Measurements from ENCODE around the gene TMEM217.
"Not testable (repeated sequence)": the region's sequence is repeated elsewhere in the genome, so short reads cannot be mapped to it uniquely, and the experiment has no call there.

Gene TMEM217

DNA sequence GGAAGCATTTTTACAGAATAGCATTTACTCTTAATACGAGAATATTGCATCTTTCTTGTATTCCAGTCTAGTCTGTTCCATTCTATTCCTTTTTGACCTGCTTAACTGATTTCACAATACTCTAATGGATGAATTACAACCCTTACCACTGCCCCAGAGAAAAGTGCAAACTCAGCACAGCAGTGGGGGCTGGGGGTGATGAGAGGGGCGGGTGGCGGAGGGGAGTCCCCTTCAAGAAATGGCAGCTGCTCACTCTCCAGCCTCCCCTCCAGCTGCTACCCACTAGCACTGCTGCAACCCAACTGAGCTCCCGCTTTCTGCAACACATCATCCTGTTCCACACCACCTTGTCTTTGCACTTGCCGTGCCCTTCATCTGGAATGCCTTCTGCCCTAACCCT lies 57.9 kb downstream of the TMEM217 start:
- no peak overlapping the region for H3K4me3 ChIP-seq (ENCODE audit: insufficient read depth, low read length, poor library complexity, severe bottlenecking)
- H3K9me3 ChIP-seq (ENCODE audit: insufficient read depth, low read length) = no peaks in the 10 kb centered on the region
- no peaks in the 10 kb centered on the region for H3F3A ChIP-seq (ENCODE audit: insufficient read depth)
- no peaks in the 10 kb centered on the region for H3K27me3 ChIP-seq (ENCODE audit: low read length)
- H3K27ac ChIP-seq (ENCODE audit: low read depth, low read length) = no peak overlapping the region
- H3K9ac ChIP-seq (ENCODE audit: low read length) = no peak overlapping the region
- no peaks in the 10 kb centered on the region for H3K9me2 ChIP-seq (replicated peaks; ENCODE audit: insufficient read depth, low read length)
- no peaks in the 10 kb centered on the region for H3K79me2 ChIP-seq (ENCODE audit: insufficient read depth, low read length)
- no peaks in the 10 kb centered on the region for H3K36me3 ChIP-seq (ENCODE audit: low read length)
- no peaks in the 10 kb centered on the region for H4K20me1 ChIP-seq (ENCODE audit: low read depth, low read length)
- no peak overlapping the region for H3K4me2 ChIP-seq (ENCODE audit: low read depth, low read length, poor library complexity, severe bottlenecking)
- TF ChIP-seq CTCF (IDR thresholded peaks at IDR 0.05; ENCODE audit: insufficient read depth, low read length, poor library complexity, severe bottlenecking) = no peak
- TF ChIP-seq EZH2phosphoT487 (conservative IDR thresholded peaks at IDR 0.05; ENCODE audit: low read length) = no peak
- H2AFZ ChIP-seq (ENCODE audit: low read depth, low read length, severe bottlenecking) = no peak overlapping the region

DNA sequence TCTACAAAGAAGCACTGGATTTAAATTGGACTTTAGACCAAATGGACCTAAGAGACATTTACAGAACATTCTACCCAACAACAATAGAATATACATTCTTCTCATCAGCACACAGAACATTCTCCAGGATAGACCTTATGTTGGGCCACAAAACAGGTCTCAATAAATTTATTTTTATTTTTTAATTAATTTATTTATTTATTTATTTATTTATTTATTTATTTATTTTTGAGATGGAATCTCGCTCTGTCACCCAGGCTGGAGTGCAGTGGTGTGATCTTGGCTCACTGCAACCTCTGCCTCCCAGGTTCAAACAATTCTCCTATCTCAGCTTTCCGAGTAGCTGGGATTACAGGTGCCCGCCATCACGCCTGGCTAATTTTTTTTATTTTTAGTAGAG lies 61.5 kb downstream of the TMEM217 start:
- not testable (repeated sequence) for H3K9me3 ChIP-seq (ENCODE audit: insufficient read depth, low read length); H3F3A ChIP-seq (ENCODE audit: insufficient read depth); H3K4me3 ChIP-seq (ENCODE audit: insufficient read depth, low read length, poor library complexity, severe bottlenecking); H3K4me2 ChIP-seq (ENCODE audit: low read depth, low read length, poor library complexity, severe bottlenecking); H3K27ac ChIP-seq (ENCODE audit: low read depth, low read length); H3K9me2 ChIP-seq (replicated peaks; ENCODE audit: insufficient read depth, low read length); H3K79me2 ChIP-seq (ENCODE audit: insufficient read depth, low read length); H4K20me1 ChIP-seq (ENCODE audit: low read depth, low read length); H3K36me3 ChIP-seq (ENCODE audit: low read length); H3K27me3 ChIP-seq (ENCODE audit: low read length); H2AFZ ChIP-seq (ENCODE audit: low read depth, low read length, severe bottlenecking); H3K9ac ChIP-seq (ENCODE audit: low read length)

GRCh38 chr6:37194886-37195285 lies 63.1 kb downstream of the TMEM217 start:
- not testable (repeated sequence) for H3F3A ChIP-seq (ENCODE audit: insufficient read depth); H3K27me3 ChIP-seq (ENCODE audit: low read length); H3K4me2 ChIP-seq (ENCODE audit: low read depth, low read length, poor library complexity, severe bottlenecking); H3K9me2 ChIP-seq (replicated peaks; ENCODE audit: insufficient read depth, low read length); H3K27ac ChIP-seq (ENCODE audit: low read depth, low read length); H3K79me2 ChIP-seq (ENCODE audit: insufficient read depth, low read length); H3K9ac ChIP-seq (ENCODE audit: low read length); H3K4me3 ChIP-seq (ENCODE audit: insufficient read depth, low read length, poor library complexity, severe bottlenecking); H4K20me1 ChIP-seq (ENCODE audit: low read depth, low read length); H3K9me3 ChIP-seq (ENCODE audit: insufficient read depth, low read length); H3K36me3 ChIP-seq (ENCODE audit: low read length); H2AFZ ChIP-seq (ENCODE audit: low read depth, low read length, severe bottlenecking)

DNA sequence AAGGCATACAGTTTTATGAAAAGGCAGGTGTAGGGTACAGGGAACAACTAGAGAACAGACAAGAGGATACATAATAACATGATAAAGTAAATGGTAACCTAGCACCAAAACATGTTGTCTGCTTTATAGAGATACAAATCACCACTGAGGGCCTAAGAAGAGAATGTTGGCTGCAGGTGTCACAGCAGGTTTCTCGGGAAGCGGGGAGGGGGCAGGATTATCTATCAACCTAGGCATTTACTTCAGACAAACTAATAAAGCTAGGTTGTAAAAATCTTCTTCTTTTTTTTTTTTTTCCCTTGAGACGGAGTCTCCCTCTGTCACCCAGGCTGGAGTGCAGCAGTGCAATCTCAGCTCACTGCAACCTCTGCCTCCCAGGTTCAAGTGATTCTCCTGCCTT lies 65.3 kb downstream of the TMEM217 start:
- no peaks in the 10 kb centered on the region for H3K27me3 ChIP-seq (ENCODE audit: low read length)
- H3K9me2 ChIP-seq (replicated peaks; ENCODE audit: insufficient read depth, low read length) = no peaks in the 10 kb centered on the region
- H3K4me2 ChIP-seq (ENCODE audit: low read depth, low read length, poor library complexity, severe bottlenecking) = no peak overlapping the region
- H2AFZ ChIP-seq (ENCODE audit: low read depth, low read length, severe bottlenecking) = no peak overlapping the region
- H3K27ac ChIP-seq (ENCODE audit: low read depth, low read length) = no peak overlapping the region
- no peaks in the 10 kb centered on the region for H3K9me3 ChIP-seq (ENCODE audit: insufficient read depth, low read length)
- TF ChIP-seq EZH2phosphoT487 (conservative IDR thresholded peaks at IDR 0.05; ENCODE audit: low read length) = no peak
- TF ChIP-seq CTCF (IDR thresholded peaks at IDR 0.05; ENCODE audit: insufficient read depth, low read length, poor library complexity, severe bottlenecking) = no peak
- no peaks in the 10 kb centered on the region for H4K20me1 ChIP-seq (ENCODE audit: low read depth, low read length)
- H3K79me2 ChIP-seq (ENCODE audit: insufficient read depth, low read length) = no peaks in the 10 kb centered on the region
- no peaks in the 10 kb centered on the region for H3F3A ChIP-seq (ENCODE audit: insufficient read depth)
- no peaks in the 10 kb centered on the region for H3K36me3 ChIP-seq (ENCODE audit: low read length)
- H3K4me3 ChIP-seq (ENCODE audit: insufficient read depth, low read length, poor library complexity, severe bottlenecking) = no peak overlapping the region
- H3K9ac ChIP-seq (ENCODE audit: low read length) = no peak overlapping the region

Measured in SU-DHL-6 (cell line).